Smooth muscle cell (in vitro differentiated cells): Measurements from ENCODE around the gene CRX. TPM values are rescaled to one million over a fixed set of nuclear protein-coding genes. Genes with fewer than 3 reads are reported as not detected.
"Not testable (repeated sequence)": the region's sequence is repeated elsewhere in the genome, so short reads cannot be mapped to it uniquely, and the experiment has no call there.

ENCODE experiments used
- DNase-seq: peaks from one replicate; lab custom pipeline; 2025; ENCODE audit not compliant: unreplicated experiment; lab: John Stamatoyannopoulos, UW
- H2AFZ ChIP-seq: fragments of 200-600 bp; sonication (generic); 2 replicates; pipeline ENCODE4 v1.6.0; 2016; ENCODE audit warnings: antibody characterized with exemption, low read depth, mild to moderate bottlenecking
- H3F3A ChIP-seq: fragments of 200-600 bp; sonication (generic); 2 replicates; pipeline ENCODE4 v1.6.0; 2017; ENCODE audit warnings: antibody characterized with exemption, low read depth
- H3K27ac ChIP-seq: fragments of 200-600 bp; sonication (generic); 2 replicates; pipeline ENCODE4 v1.5.1; 2016; ENCODE audit warnings: low read depth, mild to moderate bottlenecking
- H3K27me3 ChIP-seq: fragments of 200-600 bp; sonication (generic); 2 replicates; pipeline ENCODE4 v1.6.1; 2016; ENCODE audit warnings: low read depth, mild to moderate bottlenecking
- H3K36me3 ChIP-seq: fragments of 200-600 bp; sonication (generic); 2 replicates; pipeline ENCODE4 v1.5.1; 2016; ENCODE audit warnings: low read depth
- H3K4me1 ChIP-seq: fragments of 200-600 bp; sonication (generic); 2 replicates; pipeline ENCODE4 v1.5.1; 2016; ENCODE audit warnings: low read depth
- H3K4me2 ChIP-seq: fragments of 200-600 bp; sonication (generic); 2 replicates; pipeline ENCODE4 v1.6.0; 2016; ENCODE audit warnings: mild to moderate bottlenecking
- H3K4me3 ChIP-seq: fragments of 200-600 bp; sonication (generic); 2 replicates; pipeline ENCODE4 v1.5.1; 2016; ENCODE audit warnings: mild to moderate bottlenecking
- H3K79me2 ChIP-seq: fragments of 200-600 bp; sonication (generic); 2 replicates; pipeline ENCODE4 v1.6.0; 2016; ENCODE audit warnings: low read depth, mild to moderate bottlenecking
- H3K9ac ChIP-seq: fragments of 200-600 bp; sonication (generic); 2 replicates; pipeline ENCODE4 v1.6.0; 2016; ENCODE audit warnings: low read depth
- H3K9me3 ChIP-seq: fragments of 200-600 bp; sonication (generic); replicated peaks from 2 replicates; pipeline ENCODE4 v1.5.1; 2016; ENCODE audit warnings: low read depth
- H4K20me1 ChIP-seq: fragments of 200-600 bp; sonication (generic); 2 replicates; pipeline ENCODE4 v1.6.0; 2016; ENCODE audit warnings: low read depth
- CTCF ChIP-seq: fragments of 200-600 bp; sonication (generic); IDR thresholded peaks from 2 replicates; pipeline ENCODE4 v1.5.1; 2017; ENCODE audit warnings: borderline replicate concordance, mild to moderate bottlenecking, antibody characterized with exemption; ENCODE audit not compliant: insufficient read depth, poor library complexity, severe bottlenecking
- WGBS: methylation state at CpG from one replicate; pipeline ENCODE4 v1.1.7; 2016; ENCODE audit warnings: low lambda C conversion rate; 5-methylcytosine and 5-hydroxymethylcytosine counted together
- polyA plus RNA-seq: library from polyadenylated mRNA; unstranded; fragments of >200 nt; fragmentation: Nextera tagmentation; extraction: Ambion mirVana; gene quantifications from 2 replicates; pipeline ENCODE4 v1.2.1, GENCODE V29; 2016
- total RNA-seq: library from RNA; depleted of rRNA; stranded (reverse); fragments of >200 nt; gene quantifications from 2 replicates; pipeline ENCODE4 v1.2.3, GENCODE V29; 2014

Gene CRX
- total and polyA plus RNA-seq, 2 experiments from 2014 or later = not detected

GRCh38 chr19:47781590-47782262 lies 40.0 kb upstream of the CRX start:
- Histone ChIP-seq H4K20me1 (peaks cover 48% of the 10 kb centered on the region), H3K4me1 (peaks cover 11% of the 10 kb centered on the region), H3K4me2 (no peak overlapping the region), H3K79me2 (peaks cover 31% of the 10 kb centered on the region), H3F3A (peaks cover 12% of the 10 kb centered on the region), H3K36me3 (no peaks in the 10 kb centered on the region), H3K9ac (no peak overlapping the region), H3K27ac (no peak overlapping the region), H3K27me3 (no peaks in the 10 kb centered on the region), H3K9me3 (no peaks in the 10 kb centered on the region), H2AFZ (no peak overlapping the region), H3K4me3 (no peak overlapping the region)
- no peak for DNase-seq
- 90% methylated on average over 9 of the region's 9 CpGs for WGBS
- TF ChIP-seq CTCF = no peak

GRCh38 chr19:47786566-47786965 lies 35.2 kb upstream of the CRX start:
- no peaks in the 10 kb centered on the region for H3K9me3 ChIP-seq
- no peaks in the 10 kb centered on the region for H3K27me3 ChIP-seq
- no peak overlapping the region for H3K4me2 ChIP-seq
- peaks cover 11% of the 10 kb centered on the region for H3F3A ChIP-seq
- H3K4me1 ChIP-seq = peaks cover 4% of the 10 kb centered on the region
- no peak for DNase-seq
- no peak overlapping the region for H2AFZ ChIP-seq
- H4K20me1 ChIP-seq = peaks cover 26% of the 10 kb centered on the region
- no peak overlapping the region for H3K9ac ChIP-seq
- H3K36me3 ChIP-seq = no peaks in the 10 kb centered on the region
- H3K27ac ChIP-seq = no peak overlapping the region
- TF ChIP-seq CTCF = no peak
- H3K79me2 ChIP-seq = no peaks in the 10 kb centered on the region
- 92% methylated on average over 7 of the region's 7 CpGs for WGBS
- H3K4me3 ChIP-seq = no peak overlapping the region

GRCh38 chr19:47787307-47787706 lies 34.4 kb upstream of the CRX start:
- H3K36me3 ChIP-seq, H3K9me3 ChIP-seq, H3K9ac ChIP-seq, H3K27ac ChIP-seq, H2AFZ ChIP-seq, H3K4me2 ChIP-seq, H3K4me1 ChIP-seq, H3K27me3 ChIP-seq, DNase-seq, H3F3A ChIP-seq, H3K79me2 ChIP-seq, H3K4me3 ChIP-seq: not testable (repeated sequence)
- H4K20me1 ChIP-seq = peaks cover 19% of the 10 kb centered on the region
- WGBS = 89% methylated on average over 10 of the region's 10 CpGs

- 62% methylated on average over 13 of the region's 13 CpGs for WGBS
Observed at GRCh38 chr19:47789811-47790210, 31.9 kb upstream of the CRX start.

More at GRCh38 chr19:47789811-47790210, 31.9 kb upstream of the CRX start:
- not testable (repeated sequence) for H2AFZ ChIP-seq, H3K79me2 ChIP-seq, H3K4me3 ChIP-seq, H3K9me3 ChIP-seq, H3K27me3 ChIP-seq, H4K20me1 ChIP-seq, H3F3A ChIP-seq, DNase-seq, H3K27ac ChIP-seq, H3K9ac ChIP-seq, H3K4me1 ChIP-seq, H3K36me3 ChIP-seq
- H3K4me2 ChIP-seq = peak overlapping the region; percentile 47
